Measurements from ENCODE around the gene ARHGDIB.

The ARHGDIB gene

GRCh38 chr12:14892726-14893505 lies 68.5 kb downstream of the ARHGDIB start:
- no peaks in the 10 kb centered on the region for H3K9me3 ChIP-seq
- no peaks in the 10 kb centered on the region for H3K36me3 ChIP-seq
- H3K4me1 ChIP-seq (ENCODE audit: control insufficient read depth in 1 of 2, insufficient read depth in 1 of 2, low read depth in 1 of 2, low read length in 1 of 2) = no peaks in the 10 kb centered on the region
- H3K4me3 ChIP-seq (ENCODE audit: low read depth in 1 of 2, low read length in 1 of 2) = no peak overlapping the region
- H3K27me3 ChIP-seq = peaks cover 25% of the 10 kb centered on the region
- H3K27ac ChIP-seq = no peak overlapping the region
- TF ChIP-seq CTCF (IDR thresholded peaks at IDR 0.05) = no peak

Measured in neutrophil (primary cell).